ENCODE results near the gene SHB. TPM values are rescaled to one million over a fixed set of nuclear protein-coding genes. Genes with fewer than 3 reads are reported as not detected.

Gene SHB
- total and polyA plus RNA-seq, 2 of the 13 experiments (the other 11 are each of a cell fraction or from before 2014, with no cell fraction given): 19.4 to 20.7 TPM

GRCh38 chr9:38047301-38048251 lies 21.5 kb downstream of the SHB start:
- peaks cover 84% of the 10 kb centered on the region for H3K79me2 ChIP-seq (ENCODE audit: insufficient read depth, low read length)
- peaks cover 4% of the 10 kb centered on the region; the same call in 1 of the 2 replicates for H4K20me1 ChIP-seq (ENCODE audit: insufficient read depth, low read length)
- intact Hi-C loops (cut with micrococcal nuclease; ENCODE audit: unreplicated experiment): loop anchor here (1.0 to 10.0 kb wide), 3 partner anchors 16 to 387 kb away; no protein-coding TSS in a partner anchor
- peak; percentile 94 for ATAC-seq
- H3K27ac ChIP-seq (ENCODE audit: extremely low read length, insufficient read depth, low read length): peak overlapping the region; percentile 92
- TSS peak; percentile 93 for BruUV-seq (replicated peaks)
- H3K36me3 ChIP-seq (replicated peaks in 1 of 2; ENCODE audit: control insufficient read depth in 1 of 2, insufficient read depth in 2 of 2, low read length in 2 of 2): peaks cover 2 to 35% of the 10 kb centered on the region in 2 experiments
- peaks cover 95% of the 10 kb centered on the region for H3K4me1 ChIP-seq (ENCODE audit: insufficient read depth, low read length)
- peak; percentile 99 for DNase-seq (ENCODE audit: low spot score)
- FAIRE-seq: peak; percentile 99
- H3K27me3 ChIP-seq (ENCODE audit: control insufficient read depth in 1 of 2, insufficient read depth in 2 of 2, low read length in 2 of 2): no peaks in the 10 kb centered on the region
- ChIA-PET POLR2A (interaction anchor here (0.9 to 3.2 kb wide), 19 partner anchors 11 to 143 kb away, joined by 3 to 47 read pairs (median 5); partner anchors contain the start of gene SHB), CTCF (ENCODE audit: low intra/inter-chr PET ratio, low total read pairs) (no interaction called here)
- WGBS (ENCODE audit: low lambda C conversion rate): under 1% methylated on average over 13 of the region's 15 CpGs
- in situ Hi-C loops (cut with HindIII; ENCODE audit: extremely low pct_ligation_motif_present, low pct_unique_long_range_greater_than_20kb): no loop called here
- peak overlapping the region; percentile 82 for H3K4me2 ChIP-seq (ENCODE audit: low read depth, low read length)
- H3K9ac ChIP-seq (ENCODE audit: insufficient read depth, low read depth, low read length): peak overlapping the region; percentile 75
- no peaks in the 10 kb centered on the region for H3K9me3 ChIP-seq (ENCODE audit: low read length)
- peak overlapping the region; percentile 8 to 54 (median 26); a peak in 5 of 6 replicates for H3K4me3 ChIP-seq (replicated peaks in 1 of 3; ENCODE audit: insufficient read depth in 1 of 3, low read depth in 2 of 3, low read length in 3 of 3)
- no peak overlapping the region for H2AFZ ChIP-seq (ENCODE audit: low read length)
- TF ChIP-seq ZNF709 (CRISPR knock-in tag; IDR thresholded peaks at IDR 0.05) (no peak; the same call in 1 of the 2 replicates), RFX3 (CRISPR knock-in tag; IDR thresholded peaks at IDR 0.05) (no peak), HHEX (CRISPR knock-in tag; IDR thresholded peaks at IDR 0.05) (peak; percentile 72; the same call in 1 of the 2 replicates), ZNF501 (CRISPR knock-in tag; IDR thresholded peaks at IDR 0.05) (no peak; the same call in none of the 2 replicates), HMG20A (CRISPR knock-in tag; IDR thresholded peaks at IDR 0.05; ENCODE audit: borderline replicate concordance) (peak; percentile 92), ZNF362 (CRISPR knock-in tag; IDR thresholded peaks at IDR 0.05; ENCODE audit: borderline replicate concordance) (peak; percentile 79), NRL (CRISPR knock-in tag; IDR thresholded peaks at IDR 0.05; ENCODE audit: borderline replicate concordance) (peak; percentile 18; the same call in 1 of the 2 replicates), ZNF143 (CRISPR knock-in tag; IDR thresholded peaks at IDR 0.05) (peak; percentile 55; the same call in 1 of the 2 replicates), PPARG (CRISPR knock-in tag; conservative IDR thresholded peaks at IDR 0.05) (peak; percentile 85), HOXA9 (CRISPR knock-in tag; IDR thresholded peaks at IDR 0.05; ENCODE audit: borderline replicate concordance) (no peak), GABPB1 (CRISPR knock-in tag; IDR thresholded peaks at IDR 0.05) (peak; percentile 79), RFXAP (CRISPR knock-in tag; IDR thresholded peaks at IDR 0.05; ENCODE audit: borderline replicate concordance) (peak; percentile 80; the same call in 1 of the 2 replicates), EHMT2 (IDR thresholded peaks at IDR 0.05; ENCODE audit: borderline replicate concordance, low read depth, low read length) (no peak), ZNF776 (CRISPR knock-in tag; IDR thresholded peaks at IDR 0.05) (no peak), SRSF9 (IDR thresholded peaks at IDR 0.05; ENCODE audit: borderline replicate concordance, insufficient read depth, low read depth, low read length, poor library complexity, severe bottlenecking) (no peak), ZNF280D (CRISPR knock-in tag; IDR thresholded peaks at IDR 0.05) (no peak; the same call in 1 of the 2 replicates), ATF3 (CRISPR knock-in tag; IDR thresholded peaks at IDR 0.05) (peak; percentile 93)

All from HepG2 (cell line).